HepG2 (cell line): Measurements from ENCODE around the gene DPY30. TPM values are rescaled to one million over a fixed set of nuclear protein-coding genes. Genes with fewer than 3 reads are reported as not detected.

Experiments used
- KDM1A ChIP-seq: IDR thresholded peaks from 2 replicates; pipeline ENCODE4 v1.6.1; 2016; ENCODE audit warnings: missing compliant biosample characterization
- ZNF567 ChIP-seq: sonication (generic); formaldehyde crosslinking; IDR thresholded peaks from 2 replicates; pipeline ENCODE4 v1.8.1; 2023; ENCODE audit warnings: mild to moderate bottlenecking, missing genetic modification reagents, borderline replicate concordance
- polyA plus RNA-seq, 8 experiments: library from polyadenylated mRNA; depleted of rRNA in 3 of 8; stranded (reverse) in 7 of 8; unstranded in 1 of 8; fragments of >200 nt; fragmentation: Illumina TruSeq in 4 of 8; extraction: Trizol in 4 of 8; gene quantifications; 2 replicates each; pipeline versions ENCODE4 v1.2.1 to v1.2.3, GENCODE V29; 2011 to 2016; ENCODE audit warnings: low read depth in 4 of 8, missing spikeins in 1 of 8, mixed read lengths in 1 of 8; ENCODE audit not compliant: insufficient read depth in 1 of 8
- total RNA-seq, 5 experiments: library from RNA; depleted of rRNA; stranded (reverse); fragments of >200 nt; fragmentation: Illumina TruSeq; extraction: Trizol; gene quantifications; 2 replicates each; pipeline ENCODE4 v1.2.3, GENCODE V29; 2016; ENCODE audit warnings: low read depth in 1 of 5
- TF ChIP-seq, protein P1 (sequence below), 2 experiments: fragments of 450-650 bp in 1 of 2; sonication (generic) in 1 of 2; formaldehyde crosslinking in 1 of 2; IDR thresholded peaks; 2 replicates each; pipeline versions ENCODE4 v1.6.1 to v1.8.0; 2016 to 2022; ENCODE audit warnings: antibody characterized with exemption in 1 of 2, mild to moderate bottlenecking in 1 of 2, missing genetic modification reagents in 1 of 2
- TF ChIP-seq, protein P2 (sequence below): sonication (generic); formaldehyde crosslinking; IDR thresholded peaks from 2 replicates; pipeline ENCODE4 v1.4.0; 2020; ENCODE audit warnings: mild to moderate bottlenecking, missing genetic modification reagents
- TF ChIP-seq, protein P3 (sequence below): sonication (generic); formaldehyde crosslinking; IDR thresholded peaks from 2 replicates; pipeline ENCODE4 v1.5.0; 2020; ENCODE audit warnings: missing genetic modification reagents
- TF ChIP-seq, protein P4 (sequence below): sonication (generic); formaldehyde crosslinking; IDR thresholded peaks from 2 replicates; pipeline ENCODE4 v1.8.0; 2022; ENCODE audit warnings: low read depth, missing genetic modification reagents

Gene DPY30
- total and polyA plus RNA-seq, 2 of the 13 experiments (the other 11 are each of a cell fraction or from before 2014, with no cell fraction given) = 98.1 to 118 TPM

DNA sequence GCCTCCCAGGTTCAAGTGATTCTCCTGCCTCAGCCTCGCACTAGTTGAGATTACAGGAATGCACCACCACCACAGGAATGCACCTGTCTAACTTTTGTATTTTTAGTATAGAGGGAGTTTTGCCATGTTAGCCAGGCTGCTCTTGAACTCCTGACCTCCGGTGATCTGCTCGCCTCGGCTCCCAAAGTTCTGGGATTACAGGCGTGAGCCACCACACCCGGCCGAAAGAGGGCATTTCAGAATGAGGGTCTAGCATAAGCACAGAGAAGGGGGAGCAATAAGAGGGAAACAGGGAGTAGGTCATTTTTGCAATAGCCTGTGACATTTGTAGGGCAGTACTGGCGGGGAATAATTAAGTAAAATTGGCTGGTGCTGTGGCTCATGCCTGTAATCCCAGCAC lies 21.8 kb upstream of the DPY30 start (continued):
- TF ChIP-seq, protein P1, sequence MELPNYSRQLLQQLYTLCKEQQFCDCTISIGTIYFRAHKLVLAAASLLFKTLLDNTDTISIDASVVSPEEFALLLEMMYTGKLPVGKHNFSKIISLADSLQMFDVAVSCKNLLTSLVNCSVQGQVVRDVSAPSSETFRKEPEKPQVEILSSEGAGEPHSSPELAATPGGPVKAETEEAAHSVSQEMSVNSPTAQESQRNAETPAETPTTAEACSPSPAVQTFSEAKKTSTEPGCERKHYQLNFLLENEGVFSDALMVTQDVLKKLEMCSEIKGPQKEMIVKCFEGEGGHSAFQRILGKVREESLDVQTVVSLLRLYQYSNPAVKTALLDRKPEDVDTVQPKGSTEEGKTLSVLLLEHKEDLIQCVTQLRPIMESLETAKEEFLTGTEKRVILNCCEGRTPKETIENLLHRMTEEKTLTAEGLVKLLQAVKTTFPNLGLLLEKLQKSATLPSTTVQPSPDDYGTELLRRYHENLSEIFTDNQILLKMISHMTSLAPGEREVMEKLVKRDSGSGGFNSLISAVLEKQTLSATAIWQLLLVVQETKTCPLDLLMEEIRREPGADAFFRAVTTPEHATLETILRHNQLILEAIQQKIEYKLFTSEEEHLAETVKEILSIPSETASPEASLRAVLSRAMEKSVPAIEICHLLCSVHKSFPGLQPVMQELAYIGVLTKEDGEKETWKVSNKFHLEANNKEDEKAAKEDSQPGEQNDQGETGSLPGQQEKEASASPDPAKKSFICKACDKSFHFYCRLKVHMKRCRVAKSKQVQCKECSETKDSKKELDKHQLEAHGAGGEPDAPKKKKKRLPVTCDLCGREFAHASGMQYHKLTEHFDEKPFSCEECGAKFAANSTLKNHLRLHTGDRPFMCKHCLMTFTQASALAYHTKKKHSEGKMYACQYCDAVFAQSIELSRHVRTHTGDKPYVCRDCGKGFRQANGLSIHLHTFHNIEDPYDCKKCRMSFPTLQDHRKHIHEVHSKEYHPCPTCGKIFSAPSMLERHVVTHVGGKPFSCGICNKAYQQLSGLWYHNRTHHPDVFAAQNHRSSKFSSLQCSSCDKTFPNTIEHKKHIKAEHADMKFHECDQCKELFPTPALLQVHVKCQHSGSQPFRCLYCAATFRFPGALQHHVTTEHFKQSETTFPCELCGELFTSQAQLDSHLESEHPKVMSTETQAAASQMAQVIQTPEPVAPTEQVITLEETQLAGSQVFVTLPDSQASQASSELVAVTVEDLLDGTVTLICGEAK (IDR thresholded peaks at IDR 0.05) = no peak
- TF ChIP-seq, protein P1 (CRISPR knock-in tag; IDR thresholded peaks at IDR 0.05) = 0 out of 2 replicates have a peak, but pooled peaks have one; percentile 23
- TF ChIP-seq, protein P2, sequence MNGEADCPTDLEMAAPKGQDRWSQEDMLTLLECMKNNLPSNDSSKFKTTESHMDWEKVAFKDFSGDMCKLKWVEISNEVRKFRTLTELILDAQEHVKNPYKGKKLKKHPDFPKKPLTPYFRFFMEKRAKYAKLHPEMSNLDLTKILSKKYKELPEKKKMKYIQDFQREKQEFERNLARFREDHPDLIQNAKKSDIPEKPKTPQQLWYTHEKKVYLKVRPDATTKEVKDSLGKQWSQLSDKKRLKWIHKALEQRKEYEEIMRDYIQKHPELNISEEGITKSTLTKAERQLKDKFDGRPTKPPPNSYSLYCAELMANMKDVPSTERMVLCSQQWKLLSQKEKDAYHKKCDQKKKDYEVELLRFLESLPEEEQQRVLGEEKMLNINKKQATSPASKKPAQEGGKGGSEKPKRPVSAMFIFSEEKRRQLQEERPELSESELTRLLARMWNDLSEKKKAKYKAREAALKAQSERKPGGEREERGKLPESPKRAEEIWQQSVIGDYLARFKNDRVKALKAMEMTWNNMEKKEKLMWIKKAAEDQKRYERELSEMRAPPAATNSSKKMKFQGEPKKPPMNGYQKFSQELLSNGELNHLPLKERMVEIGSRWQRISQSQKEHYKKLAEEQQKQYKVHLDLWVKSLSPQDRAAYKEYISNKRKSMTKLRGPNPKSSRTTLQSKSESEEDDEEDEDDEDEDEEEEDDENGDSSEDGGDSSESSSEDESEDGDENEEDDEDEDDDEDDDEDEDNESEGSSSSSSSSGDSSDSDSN (CRISPR knock-in tag) = 0 out of 2 replicates have a peak, but pooled peaks have one; percentile 19
- TF ChIP-seq ZNF567 (CRISPR knock-in tag) (0 out of 2 replicates have a peak, but pooled peaks have one; percentile 10), KDM1A (CRISPR knock-in tag) (peak; percentile 63; the same call in 1 of the 2 replicates)
- TF ChIP-seq, protein P3, sequence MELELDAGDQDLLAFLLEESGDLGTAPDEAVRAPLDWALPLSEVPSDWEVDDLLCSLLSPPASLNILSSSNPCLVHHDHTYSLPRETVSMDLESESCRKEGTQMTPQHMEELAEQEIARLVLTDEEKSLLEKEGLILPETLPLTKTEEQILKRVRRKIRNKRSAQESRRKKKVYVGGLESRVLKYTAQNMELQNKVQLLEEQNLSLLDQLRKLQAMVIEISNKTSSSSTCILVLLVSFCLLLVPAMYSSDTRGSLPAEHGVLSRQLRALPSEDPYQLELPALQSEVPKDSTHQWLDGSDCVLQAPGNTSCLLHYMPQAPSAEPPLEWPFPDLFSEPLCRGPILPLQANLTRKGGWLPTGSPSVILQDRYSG (CRISPR knock-in tag) = 0 out of 2 replicates have a peak, but pooled peaks have one; percentile 11
- TF ChIP-seq, protein P4, sequence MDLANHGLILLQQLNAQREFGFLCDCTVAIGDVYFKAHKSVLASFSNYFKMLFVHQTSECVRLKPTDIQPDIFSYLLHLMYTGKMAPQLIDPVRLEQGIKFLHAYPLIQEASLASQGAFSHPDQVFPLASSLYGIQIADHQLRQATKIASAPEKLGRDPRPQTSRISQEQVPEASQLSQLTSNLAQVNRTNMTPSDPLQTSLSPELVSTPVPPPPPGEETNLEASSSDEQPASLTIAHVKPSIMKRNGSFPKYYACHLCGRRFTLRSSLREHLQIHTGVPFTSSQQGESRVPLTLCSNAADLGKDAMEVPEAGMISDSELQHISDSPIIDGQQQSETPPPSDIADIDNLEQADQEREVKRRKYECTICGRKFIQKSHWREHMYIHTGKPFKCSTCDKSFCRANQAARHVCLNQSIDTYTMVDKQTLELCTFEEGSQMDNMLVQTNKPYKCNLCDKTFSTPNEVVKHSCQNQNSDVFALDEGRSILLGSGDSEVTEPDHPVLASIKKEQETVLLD = 0 out of 2 replicates have a peak, but pooled peaks have one; percentile 7
